Measurements from ENCODE around the gene INSYN2B.

INSYN2B gene

GRCh38 chr5:169881702-169882303 lies 98.5 kb downstream of the INSYN2B start:
- DNase-seq = no peak

- no peak for DNase-seq
These were observed 99.5 kb downstream of the INSYN2B start for GRCh38 chr5:169880785-169881184.

- no peak for DNase-seq
These were observed 100.2 kb downstream of the INSYN2B start for GRCh38 chr5:169880012-169880663.

- no peak for DNase-seq
These were observed 103.9 kb downstream of the INSYN2B start for GRCh38 chr5:169876386-169876785.

GRCh38 chr5:169875731-169876130 lies 104.6 kb downstream of the INSYN2B start:
- no peak for DNase-seq

GRCh38 chr5:169875091-169875728 lies 105.1 kb downstream of the INSYN2B start:
- DNase-seq = no peak

GRCh38 chr5:169874621-169875020 lies 105.7 kb downstream of the INSYN2B start:
- no peak for DNase-seq

GRCh38 chr5:169873642-169874041 lies 106.7 kb downstream of the INSYN2B start:
- no peak for DNase-seq

- no peak for DNase-seq
These were observed 108.3 kb downstream of the INSYN2B start for GRCh38 chr5:169871826-169872490.

- no peak for DNase-seq
These were observed 110.1 kb downstream of the INSYN2B start for GRCh38 chr5:169870211-169870610.

- DNase-seq = no peak
These were observed 111.2 kb downstream of the INSYN2B start for GRCh38 chr5:169869066-169869465.

GRCh38 chr5:169867347-169867746 lies 112.9 kb downstream of the INSYN2B start:
- DNase-seq = no peak

- no peak for DNase-seq
These were observed 115.8 kb downstream of the INSYN2B start for GRCh38 chr5:169864483-169864882.

- no peak for DNase-seq
These were observed 117.9 kb downstream of the INSYN2B start for GRCh38 chr5:169862391-169862811.

- DNase-seq = no peak
These were observed 118.4 kb downstream of the INSYN2B start for GRCh38 chr5:169861934-169862333.

GRCh38 chr5:169861433-169861832 lies 118.9 kb downstream of the INSYN2B start:
- no peak for DNase-seq

GRCh38 chr5:169860585-169860984 lies 119.7 kb downstream of the INSYN2B start:
- DNase-seq = no peak

- no peak for DNase-seq
These were observed 123.7 kb downstream of the INSYN2B start for GRCh38 chr5:169856571-169856970.

- DNase-seq = no peak
These were observed 128.9 kb downstream of the INSYN2B start for GRCh38 chr5:169851321-169851850.

- no peak for DNase-seq
These were observed 129.9 kb downstream of the INSYN2B start for GRCh38 chr5:169850409-169850808.

- DNase-seq = no peak
These were observed 131.5 kb downstream of the INSYN2B start for GRCh38 chr5:169848792-169849191.

GRCh38 chr5:169848271-169848670 lies 132.0 kb downstream of the INSYN2B start:
- DNase-seq = no peak

- no peak for DNase-seq
These were observed 132.8 kb downstream of the INSYN2B start for GRCh38 chr5:169847519-169847918.

GRCh38 chr5:169842699-169843098 lies 137.6 kb downstream of the INSYN2B start:
- DNase-seq = no peak
